HG03342 (cell line): ENCODE measurements around the gene HOXD10.

Experiments
- ATAC-seq: cut with Tn5 transposase; IDR thresholded peaks from one replicate; pipeline ENCODE4 v1.9.1; 2021; ENCODE audit warnings: mild to moderate bottlenecking, moderate library complexity; ENCODE audit not compliant: unreplicated experiment

The HOXD10 gene

GRCh38 chr2:176094349-176094748 is 22.2 kb upstream of the HOXD10 start:
- no peak for ATAC-seq

DNA sequence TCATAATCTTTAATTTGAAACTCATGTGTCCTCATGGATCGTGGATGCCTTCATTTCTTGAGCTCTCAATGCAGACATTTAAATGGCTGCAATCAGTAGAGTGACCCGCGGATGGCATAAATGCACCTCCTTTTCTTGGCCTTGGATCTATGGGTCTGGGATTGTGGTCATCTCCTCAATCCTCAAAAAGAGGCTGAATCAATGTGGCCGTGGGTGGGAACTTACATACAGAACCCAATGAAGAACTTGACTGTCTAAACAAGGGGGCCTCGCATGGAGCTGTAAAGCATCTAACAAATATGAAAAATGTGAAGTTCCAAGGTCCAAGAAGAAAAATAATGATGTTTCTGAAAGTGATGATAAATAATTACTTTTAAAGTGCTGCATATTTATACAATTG is 21.2 kb upstream of the HOXD10 start:
- no peak for ATAC-seq

DNA sequence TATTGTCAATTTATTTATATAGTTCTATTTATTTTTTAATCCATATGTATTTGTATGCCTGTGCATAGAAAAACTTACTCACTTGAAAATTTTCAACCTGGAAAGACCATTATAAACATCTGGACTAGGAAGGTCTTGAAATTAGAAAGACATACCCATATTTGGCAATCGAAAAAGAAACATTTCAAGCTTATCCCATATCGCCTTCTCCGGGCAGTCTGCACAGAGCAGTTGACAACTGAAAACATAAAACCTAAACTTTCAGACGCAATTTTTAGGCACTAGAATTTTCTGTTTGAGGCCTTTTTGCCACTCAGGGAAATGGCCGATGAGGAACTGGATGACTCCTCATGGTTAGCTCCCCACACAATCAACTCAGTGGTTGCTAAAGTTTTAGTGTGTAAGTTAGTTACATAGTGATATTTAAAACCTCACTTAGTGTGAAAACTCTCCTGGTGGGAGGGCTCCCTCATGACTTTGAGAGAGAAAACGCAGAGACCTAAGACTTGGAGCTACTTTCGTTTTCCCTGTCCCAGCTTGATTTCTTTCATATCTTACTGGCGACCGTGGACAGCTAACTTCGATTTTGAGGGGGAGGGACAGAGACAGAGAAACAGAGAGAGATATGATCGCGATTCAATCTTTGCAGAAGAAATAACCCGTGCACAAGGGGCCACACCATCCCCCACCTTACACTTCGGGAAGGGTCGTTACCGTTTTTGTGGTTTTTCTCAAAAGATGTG is 20.2 kb upstream of the HOXD10 start:
- no peak for ATAC-seq

- peak; percentile 85 for ATAC-seq
Observed at GRCh38 chr2:176096986-176097819, 19.4 kb upstream of the HOXD10 start.

DNA sequence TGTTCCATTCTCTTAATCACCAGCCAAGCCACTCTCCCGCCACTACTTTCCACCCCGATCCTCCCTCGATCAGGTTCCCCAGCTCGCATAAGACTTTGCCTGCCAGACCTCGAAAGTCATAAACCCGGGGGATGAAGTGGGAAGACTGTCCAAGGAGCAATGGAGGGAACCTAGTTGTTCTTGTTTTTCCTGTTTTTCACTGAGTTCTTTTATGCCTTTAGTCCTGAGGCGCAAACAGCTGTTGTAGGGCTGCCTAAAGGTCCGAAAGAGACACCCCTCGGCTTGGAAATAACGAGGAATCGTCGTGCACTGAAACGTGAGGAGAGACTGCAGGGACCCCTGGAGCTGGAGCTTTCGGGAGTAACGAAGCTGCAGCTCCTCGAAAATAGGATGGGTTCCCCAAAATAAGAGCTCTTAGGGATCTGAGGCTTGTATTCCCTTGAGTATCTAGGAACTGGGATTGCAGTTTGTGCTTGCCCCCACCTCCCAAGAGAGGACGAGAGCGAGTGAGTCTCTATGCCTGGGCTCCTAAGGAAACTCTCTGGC is 18.7 kb upstream of the HOXD10 start:
- no peak for ATAC-seq

- ATAC-seq = no peak
Observed at GRCh38 chr2:176098366-176099158, 18.0 kb upstream of the HOXD10 start.

GRCh38 chr2:176099159-176099727 is 17.3 kb upstream of the HOXD10 start:
- no peak for ATAC-seq

- ATAC-seq = no peak
Observed at GRCh38 chr2:176099728-176100546, 16.6 kb upstream of the HOXD10 start, which contains the start of gene HOXD12. Gene HOXD12 (plus strand): TSS chr2:176099795. CDS start chr2:176099802, 7 bp downstream.

GRCh38 chr2:176100547-176101140 is 15.9 kb upstream of the HOXD10 start:
- no peak for ATAC-seq

- ATAC-seq = no peak
Observed at GRCh38 chr2:176101216-176101830, 15.3 kb upstream of the HOXD10 start.

DNA sequence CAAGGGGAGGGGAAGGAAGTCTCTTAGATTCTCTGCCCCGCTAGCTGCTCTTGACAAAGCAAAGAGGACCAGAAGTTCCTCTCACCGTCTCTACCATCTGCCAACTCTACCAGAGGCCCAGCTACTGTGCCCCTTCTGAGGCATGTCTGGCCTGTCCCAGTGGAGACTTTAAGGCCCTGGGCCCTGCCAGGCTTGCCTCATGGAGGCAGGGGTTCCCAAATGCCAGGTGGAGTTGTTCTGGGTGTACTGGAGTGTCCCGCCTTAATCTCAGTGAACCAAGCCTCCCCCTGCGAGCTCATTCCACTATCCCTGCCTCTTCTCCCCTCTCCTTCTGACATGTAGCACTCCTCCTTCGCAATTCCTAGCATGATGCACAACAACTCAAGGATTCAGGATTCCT is 14.7 kb upstream of the HOXD10 start:
- no peak for ATAC-seq

DNA sequence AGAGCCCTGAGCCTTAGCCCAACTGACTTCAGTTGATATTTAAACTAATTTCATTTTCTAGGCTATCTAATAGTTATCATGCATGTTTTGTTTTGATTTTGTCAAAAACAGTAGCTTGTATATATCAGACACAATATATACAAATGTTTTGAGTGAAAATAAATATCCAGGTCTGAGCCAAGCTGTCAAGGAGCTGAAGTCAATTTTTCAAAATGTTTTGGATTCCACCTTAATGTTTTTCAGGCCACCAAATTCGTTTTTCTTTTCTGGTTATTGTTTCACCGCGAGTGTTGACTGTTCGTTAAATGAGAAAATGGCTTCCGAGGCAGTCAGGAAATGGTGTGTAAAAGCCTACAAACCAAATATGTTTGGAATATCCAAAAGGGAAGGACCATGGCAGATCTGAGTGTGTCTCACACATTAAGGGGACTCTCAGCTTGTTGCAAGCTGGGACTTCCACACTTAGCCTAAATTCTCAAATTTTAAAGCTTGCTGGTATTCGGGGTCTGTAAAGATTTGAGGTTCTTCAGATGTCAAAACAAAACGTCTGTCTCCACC is 14.2 kb upstream of the HOXD10 start:
- no peak for ATAC-seq

- no peak for ATAC-seq
Observed at GRCh38 chr2:176103194-176103593, 13.4 kb upstream of the HOXD10 start.

GRCh38 chr2:176103742-176104315 is 12.7 kb upstream of the HOXD10 start:
- ATAC-seq = no peak

- ATAC-seq = no peak
Observed at GRCh38 chr2:176104316-176105077, 12.1 kb upstream of the HOXD10 start.

DNA sequence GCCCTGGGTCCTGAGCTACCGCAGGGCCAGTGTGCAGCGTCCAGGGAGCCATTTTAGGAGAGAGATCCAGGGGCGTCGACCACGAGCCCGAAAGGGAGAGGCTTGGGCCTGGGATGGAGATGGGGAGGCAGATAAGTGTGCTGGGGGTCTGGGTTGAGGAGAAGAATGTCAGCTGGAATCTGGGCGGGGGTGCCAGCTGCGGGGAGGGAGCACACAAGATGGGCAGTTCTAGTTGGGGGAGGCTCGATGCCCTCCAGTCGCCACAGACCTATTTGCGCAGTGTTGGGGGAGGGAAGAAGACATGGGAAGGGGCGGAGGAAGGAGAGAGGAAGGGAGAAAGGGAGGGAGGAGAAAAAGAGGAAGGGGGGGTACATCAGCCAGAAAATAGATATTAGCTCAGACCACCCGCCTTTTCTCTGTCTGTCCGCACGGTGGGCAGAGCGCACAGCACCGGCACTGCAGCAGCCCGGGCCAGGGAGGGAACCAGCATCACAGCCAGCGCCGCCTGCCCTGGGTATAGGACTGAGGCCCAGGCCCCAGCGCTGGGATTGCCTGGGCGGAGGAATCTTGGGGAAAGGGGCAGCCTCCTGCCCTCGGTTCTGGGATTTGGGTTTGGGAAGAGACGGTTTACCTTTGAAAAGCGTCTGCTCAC is 11.4 kb upstream of the HOXD10 start:
- ATAC-seq = no peak
